ENCODE data around the gene CFAP100. TPM values are rescaled to one million over a fixed set of nuclear protein-coding genes. Genes with fewer than 3 reads are reported as not detected.

CFAP100 gene
- polyA plus RNA-seq, 3 donors = not detected

- intact Hi-C loops (cut with micrococcal nuclease) = loop anchor here (10.0 kb wide), 2 partner anchors 114 to 124 kb away; partner anchors contain the start of gene ZXDC (in 1 of the 2)
- no peak for TF ChIP-seq CTCF (IDR thresholded peaks at IDR 0.05)
- peaks cover 24 to 37% (median 26%) of the 10 kb centered on the region in 3 donors for H3K27me3 Mint-ChIP-seq (ENCODE audit: low read depth in 3 of 3)
- no peak overlapping the region for H3K27ac ChIP-seq (ENCODE audit: low read depth in 1 of 2, low read length in 2 of 2)
- H3K27me3 ChIP-seq (ENCODE audit: control insufficient read depth in 2 of 2, insufficient read depth in 2 of 2, low read length in 2 of 2) = peaks cover 12 to 24% of the 10 kb centered on the region in 2 donors
- H3K36me3 Mint-ChIP-seq = peaks cover under 1 to 5% of the 10 kb centered on the region in 2 donors
- H3K4me3 ChIP-seq (replicated peaks in 1 of 3; ENCODE audit: low read depth in 2 of 3, low read length in 3 of 3) = no peak overlapping the region
- peaks cover 0 to 6% of the 10 kb centered on the region in 2 donors for H3K9me3 ChIP-seq (replicated peaks in 1 of 2; ENCODE audit: control insufficient read depth in 1 of 2, insufficient read depth in 1 of 2, low read length in 2 of 2)
- peaks cover 5% of the 10 kb centered on the region in 2 donors for H3K4me1 ChIP-seq (ENCODE audit: control insufficient read depth in 1 of 2, insufficient read depth in 2 of 2, low read length in 2 of 2)
- no peak overlapping the region for H2AFZ ChIP-seq (ENCODE audit: insufficient read depth, low read depth, low read length, poor library complexity, severe bottlenecking)
- H3K4me3 Mint-ChIP-seq = no peak overlapping the region
- H3K36me3 ChIP-seq (replicated peaks in 1 of 2; ENCODE audit: control insufficient read depth in 1 of 2, insufficient read depth in 2 of 2, low read length in 2 of 2) = no peaks in the 10 kb centered on the region
- peaks cover 5% of the 10 kb centered on the region for H3K4me1 Mint-ChIP-seq
- WGBS (ENCODE audit: insufficient coverage) = 87% methylated on average over 6 of the region's 10 CpGs
- no peak overlapping the region for H3K9ac ChIP-seq (ENCODE audit: insufficient read depth, low read length, poor library complexity, severe bottlenecking)
- H3K79me2 ChIP-seq (ENCODE audit: insufficient read depth, low read length) = no peaks in the 10 kb centered on the region
- DNase-seq = no peak
- H3K9me3 Mint-ChIP-seq = peaks cover 0 to 6% (median 2%) of the 10 kb centered on the region in 7 donors
- H4K20me1 ChIP-seq (ENCODE audit: insufficient read depth, low read length) = no peaks in the 10 kb centered on the region
- no peak overlapping the region for H3K27ac Mint-ChIP-seq
- no peak overlapping the region for H3K4me2 ChIP-seq (replicated peaks; ENCODE audit: extremely low read depth, low read length, poor library complexity, severe bottlenecking)
These were observed 43.5 kb upstream of the CFAP100 start for GRCh38 chr3:126351086-126351770.

- Histone ChIP-seq H3K9me3 (replicated peaks in 1 of 2; ENCODE audit: control insufficient read depth in 1 of 2, insufficient read depth in 1 of 2, low read length in 2 of 2) (peaks cover 0 to 6% of the 10 kb centered on the region in 2 donors), H3K27me3 (ENCODE audit: control insufficient read depth in 2 of 2, insufficient read depth in 2 of 2, low read length in 2 of 2) (peaks cover 17 to 29% of the 10 kb centered on the region in 2 donors), H3K79me2 (ENCODE audit: insufficient read depth, low read length) (no peaks in the 10 kb centered on the region), H3K4me2 (replicated peaks; ENCODE audit: extremely low read depth, low read length, poor library complexity, severe bottlenecking) (no peak overlapping the region), H3K4me1 (ENCODE audit: control insufficient read depth in 1 of 2, insufficient read depth in 2 of 2, low read length in 2 of 2) (peaks cover 10 to 12% of the 10 kb centered on the region in 2 donors), H4K20me1 (ENCODE audit: insufficient read depth, low read length) (no peaks in the 10 kb centered on the region), H3K4me3 (replicated peaks in 1 of 3; ENCODE audit: low read depth in 2 of 3, low read length in 3 of 3) (no peak overlapping the region), H2AFZ (ENCODE audit: insufficient read depth, low read depth, low read length, poor library complexity, severe bottlenecking) (no peak overlapping the region), H3K9ac (ENCODE audit: insufficient read depth, low read length, poor library complexity, severe bottlenecking) (no peak overlapping the region), H3K36me3 (replicated peaks in 1 of 2; ENCODE audit: control insufficient read depth in 1 of 2, insufficient read depth in 2 of 2, low read length in 2 of 2) (no peaks in the 10 kb centered on the region), H3K27ac (ENCODE audit: low read depth in 1 of 2, low read length in 2 of 2) (no peak overlapping the region)
- Mint-ChIP-seq H3K9me3 (peaks cover 0 to 10% (median 5%) of the 10 kb centered on the region in 7 donors), H3K27me3 (ENCODE audit: low read depth in 3 of 3) (peaks cover 28 to 43% (median 31%) of the 10 kb centered on the region in 3 donors), H3K27ac (no peak overlapping the region), H3K4me1 (peaks cover 10% of the 10 kb centered on the region), H3K4me3 (no peak overlapping the region), H3K36me3 (peaks cover 4 to 7% of the 10 kb centered on the region in 2 donors)
- DNase-seq = no peak
- intact Hi-C loops (cut with micrococcal nuclease) = loop anchor here (10.0 kb wide), 2 partner anchors 113 to 123 kb away; partner anchors contain the start of gene ZXDC (in 1 of the 2)
- TF ChIP-seq CTCF (IDR thresholded peaks at IDR 0.05) = no peak
- WGBS (ENCODE audit: insufficient coverage) = 95% methylated on average over 18 of the region's 18 CpGs
These were observed 42.8 kb upstream of the CFAP100 start for GRCh38 chr3:126351771-126352475.

Data from CD14-positive monocyte (primary cell).